Mesodermal cell (in vitro differentiated cells): ENCODE measurements around the gene ADAMTSL1.

Experiments used
- H3K27ac ChIP-seq: 2 replicates; pipeline ENCODE4 v1.7.0; 2013; ENCODE audit warnings: mild to moderate bottlenecking, low read depth, low read length, moderate library complexity; ENCODE audit not compliant: severe bottlenecking
- H3K36me3 ChIP-seq: 2 replicates; pipeline ENCODE4 v1.7.1; 2013; ENCODE audit warnings: mild to moderate bottlenecking, low read length, moderate library complexity; ENCODE audit not compliant: control insufficient read depth, insufficient read depth
- H3K4me1 ChIP-seq: one replicate; pipeline ENCODE4 v1.7.1; 2013; ENCODE audit warnings: mild to moderate bottlenecking, low read length; ENCODE audit not compliant: insufficient read depth, control insufficient read depth, poor library complexity, severe bottlenecking
- H3K4me3 ChIP-seq: 2 replicates; pipeline ENCODE4 v1.7.0; 2013; ENCODE audit warnings: low read length, control low read depth, mild to moderate bottlenecking; ENCODE audit not compliant: insufficient read depth, poor library complexity, severe bottlenecking; ENCODE audit errors: extremely low read depth
- H3K9me3 ChIP-seq: 2 replicates; pipeline ENCODE4 v1.7.1; 2013; ENCODE audit warnings: mild to moderate bottlenecking, low read length, moderate library complexity; ENCODE audit not compliant: control insufficient read depth
- WGBS, 2 experiments: methylation state at CpG; one replicate each; pipeline ENCODE4 v1.1.5; 2013; ENCODE audit warnings: missing lambda C conversion rate in 2 of 2; ENCODE audit not compliant: insufficient coverage in 2 of 2; 5-methylcytosine and 5-hydroxymethylcytosine counted together

Gene ADAMTSL1

GRCh38 chr9:18837402-18837801 is 363.4 kb downstream of the ADAMTSL1 start:
- 94 to 96% methylated on average over 4 of the region's 5 CpGs for WGBS, 2 experiments
- Histone ChIP-seq H3K36me3 (no peaks in the 10 kb centered on the region), H3K4me1 (no peaks in the 10 kb centered on the region), H3K4me3 (no peak overlapping the region), H3K27ac (no peak overlapping the region), H3K9me3 (no peaks in the 10 kb centered on the region)

GRCh38 chr9:18847576-18848275 is 373.8 kb downstream of the ADAMTSL1 start:
- Histone ChIP-seq H3K4me3 (no peak overlapping the region), H3K9me3 (no peaks in the 10 kb centered on the region), H3K4me1 (no peaks in the 10 kb centered on the region), H3K36me3 (no peaks in the 10 kb centered on the region), H3K27ac (no peak overlapping the region)
- WGBS, 2 experiments, result 66 to 75% methylated on average over 4 of the region's 5 CpGs

GRCh38 chr9:18848657-18849056 is 374.7 kb downstream of the ADAMTSL1 start:
- H3K27ac ChIP-seq, result no peak overlapping the region
- H3K9me3 ChIP-seq, result no peaks in the 10 kb centered on the region
- 92 to 95% methylated on average over 3 of the region's 3 CpGs for WGBS, 2 experiments
- H3K4me3 ChIP-seq, result no peak overlapping the region
- H3K36me3 ChIP-seq, result no peaks in the 10 kb centered on the region
- H3K4me1 ChIP-seq, result no peaks in the 10 kb centered on the region

- Histone ChIP-seq H3K4me3 (no peak overlapping the region), H3K4me1 (no peaks in the 10 kb centered on the region), H3K27ac (no peak overlapping the region), H3K36me3 (no peaks in the 10 kb centered on the region), H3K9me3 (no peaks in the 10 kb centered on the region)
- 92 to 94% methylated on average over 3 of the region's 6 CpGs for WGBS, 2 experiments
Observed at GRCh38 chr9:18849270-18849669, 375.3 kb downstream of the ADAMTSL1 start.

- Histone ChIP-seq H3K4me3 (no peak overlapping the region), H3K9me3 (no peaks in the 10 kb centered on the region), H3K27ac (no peak overlapping the region), H3K4me1 (no peaks in the 10 kb centered on the region), H3K36me3 (no peaks in the 10 kb centered on the region)
- WGBS, 2 experiments, result 92 to 97% methylated on average over 3 to 4 of the region's 4 CpGs
Observed at GRCh38 chr9:18849890-18850677, 376.1 kb downstream of the ADAMTSL1 start.

- no peaks in the 10 kb centered on the region for H3K4me1 ChIP-seq
- no peaks in the 10 kb centered on the region for H3K9me3 ChIP-seq
- 92 to 100% methylated on average over 3 to 5 of the region's 5 CpGs for WGBS, 2 experiments
- no peaks in the 10 kb centered on the region for H3K36me3 ChIP-seq
- no peak overlapping the region for H3K4me3 ChIP-seq
- no peak overlapping the region for H3K27ac ChIP-seq
Observed at GRCh38 chr9:18851069-18851795, 377.3 kb downstream of the ADAMTSL1 start.

GRCh38 chr9:18855656-18856055 is 381.7 kb downstream of the ADAMTSL1 start:
- Histone ChIP-seq H3K9me3 (no peaks in the 10 kb centered on the region), H3K4me3 (no peak overlapping the region), H3K36me3 (no peaks in the 10 kb centered on the region), H3K4me1 (no peaks in the 10 kb centered on the region), H3K27ac (no peak overlapping the region)
- 100% methylated on average over 1 of the region's 2 CpGs; no CpG with 5 or more reads in 1 of the 2 experiments for WGBS, 2 experiments

GRCh38 chr9:18857334-18857733 is 383.4 kb downstream of the ADAMTSL1 start:
- H3K27ac ChIP-seq, result no peak overlapping the region
- H3K36me3 ChIP-seq, result no peaks in the 10 kb centered on the region
- H3K4me3 ChIP-seq, result no peak overlapping the region
- 94 to 100% methylated on average over 1 to 3 of the region's 4 CpGs for WGBS, 2 experiments
- no peaks in the 10 kb centered on the region for H3K4me1 ChIP-seq
- H3K9me3 ChIP-seq, result no peaks in the 10 kb centered on the region

GRCh38 chr9:18857769-18858168 is 383.8 kb downstream of the ADAMTSL1 start:
- WGBS, 2 experiments, result 93 to 100% methylated on average over 1 of the region's 1 CpG

GRCh38 chr9:18861609-18862544 is 387.9 kb downstream of the ADAMTSL1 start:
- H3K4me3 ChIP-seq, result no peak overlapping the region
- no peak overlapping the region for H3K27ac ChIP-seq
- 57 to 65% methylated on average over 6 of the region's 14 CpGs for WGBS, 2 experiments
- no peaks in the 10 kb centered on the region for H3K4me1 ChIP-seq
- no peaks in the 10 kb centered on the region for H3K36me3 ChIP-seq
- H3K9me3 ChIP-seq, result no peaks in the 10 kb centered on the region

More at GRCh38 chr9:18857769-18858168, 383.8 kb downstream of the ADAMTSL1 start:
- no peak overlapping the region for H3K4me3 ChIP-seq
- no peaks in the 10 kb centered on the region for H3K9me3 ChIP-seq
- H3K27ac ChIP-seq, result no peak overlapping the region
- no peaks in the 10 kb centered on the region for H3K36me3 ChIP-seq
- H3K4me1 ChIP-seq, result no peaks in the 10 kb centered on the region
